HG02623 (cell line): ENCODE data around the gene KLHL17.
"Not testable (repeated sequence)": the region's sequence is repeated elsewhere in the genome, so short reads cannot be mapped to it uniquely, and the experiment has no call there.

ENCODE experiments used
- ATAC-seq: cut with Tn5 transposase; IDR thresholded peaks from one replicate; pipeline ENCODE4 v1.9.1; 2021; ENCODE audit warnings: moderate library complexity; ENCODE audit not compliant: unreplicated experiment

KLHL17 gene

GRCh38 chr1:997713-997992 lies 37.3 kb downstream of the KLHL17 start:
- ATAC-seq, result no peak

- ATAC-seq, result no peak
These were observed 37.8 kb downstream of the KLHL17 start for GRCh38 chr1:997993-998744.

GRCh38 chr1:998745-998994 lies 38.3 kb downstream of the KLHL17 start:
- no peak for ATAC-seq

GRCh38 chr1:998995-999724 lies 38.8 kb downstream of the KLHL17 start:
- no peak for ATAC-seq

GRCh38 chr1:999725-1000356 lies 39.5 kb downstream of the KLHL17 start, which contains the start of gene HES4:
Gene HES4 (minus strand): TSS chr1:1000097. CDS start chr1:999973, 124 bp downstream.
- no peak for ATAC-seq

GRCh38 chr1:1000357-1001056 lies 40.1 kb downstream of the KLHL17 start:
- no peak for ATAC-seq

- ATAC-seq, result no peak
These were observed 40.8 kb downstream of the KLHL17 start for GRCh38 chr1:1001057-1001783.

GRCh38 chr1:1003618-1004419 lies 43.4 kb downstream of the KLHL17 start:
- ATAC-seq, result no peak

- ATAC-seq, result no peak
These were observed 44.0 kb downstream of the KLHL17 start for GRCh38 chr1:1004420-1004779.

- no peak for ATAC-seq
These were observed 44.7 kb downstream of the KLHL17 start for GRCh38 chr1:1004780-1005697.

- ATAC-seq, result no peak
These were observed 45.5 kb downstream of the KLHL17 start for GRCh38 chr1:1005774-1006304.

- no peak for ATAC-seq
These were observed 46.1 kb downstream of the KLHL17 start for GRCh38 chr1:1006305-1007159.

GRCh38 chr1:1010131-1010530 lies 49.7 kb downstream of the KLHL17 start:
- ATAC-seq, result not testable (repeated sequence)

- ATAC-seq, result no peak
These were observed 51.1 kb downstream of the KLHL17 start for GRCh38 chr1:1011396-1011949.

- ATAC-seq, result not testable (repeated sequence)
These were observed 52.3 kb downstream of the KLHL17 start for GRCh38 chr1:1012736-1013104.

- ATAC-seq, result peak; percentile 73
These were observed 52.9 kb downstream of the KLHL17 start, which contains the start of gene ISG15 for GRCh38 chr1:1013105-1013921. Gene ISG15 (plus strand): TSS chr1:1013497. CDS start chr1:1013574, 77 bp downstream.
